ENCODE measurements around the gene BID.

The BID gene

GRCh38 chr22:17695986-17696385 lies 78.3 kb downstream of the BID start:
- Histone ChIP-seq H3K4me2 (ENCODE audit: insufficient read depth, low read length) (no peak overlapping the region), H3K9ac (ENCODE audit: low read depth, low read length) (no peak overlapping the region), H3K4me3 (ENCODE audit: low read depth in 1 of 2, low read length in 2 of 2) (no peak overlapping the region), H3K27ac (ENCODE audit: low read length) (no peak overlapping the region), H3K9me3 (ENCODE audit: insufficient read depth, low read length, severe bottlenecking) (no peaks in the 10 kb centered on the region), H3K79me2 (ENCODE audit: insufficient read depth, low read length) (no peaks in the 10 kb centered on the region), H3K4me1 (ENCODE audit: insufficient read depth, low read length) (no peaks in the 10 kb centered on the region), H2AFZ (ENCODE audit: low read depth, low read length) (no peak overlapping the region), H3K27me3 (ENCODE audit: insufficient read depth, low read length, poor library complexity) (no peaks in the 10 kb centered on the region), H4K20me1 (ENCODE audit: insufficient read depth, low read length) (no peaks in the 10 kb centered on the region), H3K36me3 (ENCODE audit: insufficient read depth, low read length) (peaks cover 12% of the 10 kb centered on the region)
- TF ChIP-seq EZH2 (IDR thresholded peaks at IDR 0.05; ENCODE audit: borderline replicate concordance, low read depth, low read length, severe bottlenecking) (no peak), CTCF (IDR thresholded peaks at IDR 0.05; ENCODE audit: borderline replicate concordance, extremely low read depth, low read length, poor library complexity, severe bottlenecking) (no peak)
- ATAC-seq (ENCODE audit: insufficient read depth, low read depth) (no peak), DNase-seq (no peak)

GRCh38 chr22:17694752-17695151 lies 79.5 kb downstream of the BID start:
- no peak for TF ChIP-seq CTCF (IDR thresholded peaks at IDR 0.05; ENCODE audit: borderline replicate concordance, extremely low read depth, low read length, poor library complexity, severe bottlenecking)
- TF ChIP-seq EZH2 (IDR thresholded peaks at IDR 0.05; ENCODE audit: borderline replicate concordance, low read depth, low read length, severe bottlenecking): no peak

GRCh38 chr22:17694193-17694592 lies 80.1 kb downstream of the BID start:
- H3K4me1 ChIP-seq (ENCODE audit: insufficient read depth, low read length): no peaks in the 10 kb centered on the region
- no peaks in the 10 kb centered on the region for H3K79me2 ChIP-seq (ENCODE audit: insufficient read depth, low read length)
- ATAC-seq (ENCODE audit: insufficient read depth, low read depth) (no peak), DNase-seq (no peak)
- H3K4me3 ChIP-seq (ENCODE audit: low read depth in 1 of 2, low read length in 2 of 2): no peak overlapping the region
- TF ChIP-seq CTCF (IDR thresholded peaks at IDR 0.05; ENCODE audit: borderline replicate concordance, extremely low read depth, low read length, poor library complexity, severe bottlenecking) (no peak), EZH2 (IDR thresholded peaks at IDR 0.05; ENCODE audit: borderline replicate concordance, low read depth, low read length, severe bottlenecking) (no peak)
- H4K20me1 ChIP-seq (ENCODE audit: insufficient read depth, low read length): no peaks in the 10 kb centered on the region
- no peak overlapping the region for H3K4me2 ChIP-seq (ENCODE audit: insufficient read depth, low read length)
- H3K27ac ChIP-seq (ENCODE audit: low read length): no peak overlapping the region
- no peaks in the 10 kb centered on the region for H3K9me3 ChIP-seq (ENCODE audit: insufficient read depth, low read length, severe bottlenecking)
- no peaks in the 10 kb centered on the region for H3K27me3 ChIP-seq (ENCODE audit: insufficient read depth, low read length, poor library complexity)
- peaks cover 13% of the 10 kb centered on the region for H3K36me3 ChIP-seq (ENCODE audit: insufficient read depth, low read length)
- no peak overlapping the region for H2AFZ ChIP-seq (ENCODE audit: low read depth, low read length)
- H3K9ac ChIP-seq (ENCODE audit: low read depth, low read length): no peak overlapping the region

More at GRCh38 chr22:17694752-17695151, 79.5 kb downstream of the BID start:
- Histone ChIP-seq H3K4me3 (ENCODE audit: low read depth in 1 of 2, low read length in 2 of 2) (no peak overlapping the region), H3K4me1 (ENCODE audit: insufficient read depth, low read length) (no peaks in the 10 kb centered on the region), H3K27me3 (ENCODE audit: insufficient read depth, low read length, poor library complexity) (no peaks in the 10 kb centered on the region), H3K36me3 (ENCODE audit: insufficient read depth, low read length) (peaks cover 12% of the 10 kb centered on the region), H3K27ac (ENCODE audit: low read length) (0 out of 2 replicates have a peak overlapping the region, but pooled peaks have one; percentile 12), H3K4me2 (ENCODE audit: insufficient read depth, low read length) (no peak overlapping the region), H2AFZ (ENCODE audit: low read depth, low read length) (no peak overlapping the region), H3K79me2 (ENCODE audit: insufficient read depth, low read length) (no peaks in the 10 kb centered on the region), H3K9me3 (ENCODE audit: insufficient read depth, low read length, severe bottlenecking) (no peaks in the 10 kb centered on the region), H4K20me1 (ENCODE audit: insufficient read depth, low read length) (no peaks in the 10 kb centered on the region), H3K9ac (ENCODE audit: low read depth, low read length) (no peak overlapping the region)
- no peak for DNase-seq
- ATAC-seq (ENCODE audit: insufficient read depth, low read depth): no peak

- Histone ChIP-seq H3K27ac (ENCODE audit: low read length) (no peak overlapping the region), H3K36me3 (ENCODE audit: insufficient read depth, low read length) (peaks cover 17% of the 10 kb centered on the region)
- DNase-seq: no peak
These were observed 81.4 kb downstream of the BID start for GRCh38 chr22:17692841-17693240.

More at GRCh38 chr22:17692841-17693240, 81.4 kb downstream of the BID start:
- Histone ChIP-seq H3K27me3 (ENCODE audit: insufficient read depth, low read length, poor library complexity) (no peaks in the 10 kb centered on the region), H4K20me1 (ENCODE audit: insufficient read depth, low read length) (no peaks in the 10 kb centered on the region), H3K4me2 (ENCODE audit: insufficient read depth, low read length) (no peak overlapping the region), H3K4me1 (ENCODE audit: insufficient read depth, low read length) (no peaks in the 10 kb centered on the region), H3K9me3 (ENCODE audit: insufficient read depth, low read length, severe bottlenecking) (no peaks in the 10 kb centered on the region), H2AFZ (ENCODE audit: low read depth, low read length) (no peak overlapping the region), H3K4me3 (ENCODE audit: low read depth in 1 of 2, low read length in 2 of 2) (no peak overlapping the region), H3K79me2 (ENCODE audit: insufficient read depth, low read length) (no peaks in the 10 kb centered on the region), H3K9ac (ENCODE audit: low read depth, low read length) (no peak overlapping the region)
- ATAC-seq (ENCODE audit: insufficient read depth, low read depth): no peak
- no peak for TF ChIP-seq CTCF (IDR thresholded peaks at IDR 0.05; ENCODE audit: borderline replicate concordance, extremely low read depth, low read length, poor library complexity, severe bottlenecking)
- no peak for TF ChIP-seq EZH2 (IDR thresholded peaks at IDR 0.05; ENCODE audit: borderline replicate concordance, low read depth, low read length, severe bottlenecking)
